Prostate gland (tissue), 2 donors: ENCODE results near the gene SNRNP40. TPM values are rescaled to one million over a fixed set of nuclear protein-coding genes. Genes with fewer than 3 reads are reported as not detected.
A peak's percentile ranks its signal among the peaks of the same experiment; 100 is the strongest.

Experiments
- DNase-seq: peaks from one replicate; pipeline ENCODE4 v3.0.0-alpha.2; 2019; ENCODE audit warnings: low spot score
- H3K27ac ChIP-seq, 2 donors: fragments of 200-600 bp; sonication (generic); 2 replicates each; pipeline ENCODE4 v1.5.1; 2017 to 2019
- H3K27me3 ChIP-seq: fragments of 200-600 bp; sonication (generic); replicated peaks from 2 replicates; pipeline ENCODE4 v1.5.1; 2019; ENCODE audit not compliant: insufficient read depth
- H3K36me3 ChIP-seq, 2 donors: fragments of 200-600 bp; sonication (generic); 1 replicate in 1 of 2; 2 replicates in 1 of 2; pipeline versions ENCODE4 v1.5.1 to v1.8.1; 2017 to 2019
- H3K4me1 ChIP-seq: fragments of 200-600 bp; sonication (generic); replicated peaks from 2 replicates; pipeline ENCODE4 v1.5.1; 2019
- H3K4me3 ChIP-seq, 2 donors: fragments of 200-600 bp; sonication (generic); 2 replicates each; pipeline ENCODE4 v1.5.1; 2017 to 2019
- H3K9me3 ChIP-seq: fragments of 200-600 bp; sonication (generic); 2 replicates; pipeline ENCODE4 v1.5.1; 2017
- CTCF ChIP-seq, 4 experiments: fragments of 200-600 bp in 2 of 4; fragments of 450-650 bp in 2 of 4; sonication (generic) in 2 of 4; IDR thresholded peaks; 1 replicate in 3 of 4; 2 replicates in 1 of 4; pipeline ENCODE4 v1.5.1; 2016 to 2019; ENCODE audit warnings: antibody characterized with exemption in 4 of 4, mild to moderate bottlenecking in 2 of 4, moderate library complexity in 2 of 4
- POLR2A ChIP-seq: fragments of 450-650 bp; IDR thresholded peaks from one replicate; pipeline ENCODE4 v1.6.1; 2016; ENCODE audit warnings: antibody characterized with exemption, mild to moderate bottlenecking
- POLR2AphosphoS5 ChIP-seq: sonication (generic); formaldehyde crosslinking; IDR thresholded peaks from one replicate; pipeline ENCODE4 v1.6.1; 2017; ENCODE audit warnings: antibody characterized with exemption
- WGBS: methylation state at CpG from one replicate; pipeline ENCODE4 v1.1.5; 2018; 5-methylcytosine and 5-hydroxymethylcytosine counted together
- intact Hi-C: fragments of 100-400 bp; cut with DNase I; formaldehyde crosslinking; loops from one replicate; pipeline ENCODE4 v1.14.2; 2022
- total RNA-seq, 2 donors: library from RNA; depleted of rRNA; stranded (reverse); fragments of >200 nt; gene quantifications; one replicate each; pipeline ENCODE4 v1.1.0, GENCODE V29; 2016

Gene SNRNP40
- total RNA-seq, 2 donors from 2014 or later, result 58.7 to 65.4 TPM

GRCh38 chr1:31258581-31258980 lies 38.0 kb downstream of the SNRNP40 start:
- H3K4me3 ChIP-seq, result no peak overlapping the region
- H3K4me1 ChIP-seq, result peaks cover 4% of the 10 kb centered on the region
- peaks cover 0 to 3% of the 10 kb centered on the region in 2 donors for H3K36me3 ChIP-seq
- no peaks in the 10 kb centered on the region for H3K27me3 ChIP-seq
- DNase-seq, result peak; percentile 32
- WGBS, result 38% methylated on average over 1 of the region's 1 CpG
- no peaks in the 10 kb centered on the region for H3K9me3 ChIP-seq
- TF ChIP-seq CTCF (IDR thresholded peaks at IDR 0.05), result no peak
- no peak for TF ChIP-seq POLR2A
- peak; percentile 86 for TF ChIP-seq POLR2AphosphoS5
- H3K27ac ChIP-seq, result no peak overlapping the region
- intact Hi-C loops, result no loop called here

- no peaks in the 10 kb centered on the region for H3K27me3 ChIP-seq
- intact Hi-C loops, result no loop called here
- peaks cover 0 to 3% of the 10 kb centered on the region in 2 donors for H3K36me3 ChIP-seq
- no peaks in the 10 kb centered on the region for H3K9me3 ChIP-seq
- H3K4me1 ChIP-seq, result peaks cover 4% of the 10 kb centered on the region
- TF ChIP-seq CTCF (IDR thresholded peaks at IDR 0.05) (no peak), POLR2AphosphoS5 (no peak), POLR2A (no peak)
- WGBS, result 91% methylated on average over 1 of the region's 1 CpG
- H3K4me3 ChIP-seq, result no peak overlapping the region
- H3K27ac ChIP-seq, result no peak overlapping the region
- DNase-seq, result no peak
These were observed 39.4 kb downstream of the SNRNP40 start for GRCh38 chr1:31257213-31257612.

GRCh38 chr1:31249854-31250253 lies 46.7 kb downstream of the SNRNP40 start:
- no peaks in the 10 kb centered on the region for H3K9me3 ChIP-seq
- H3K36me3 ChIP-seq, result no peaks in the 10 kb centered on the region
- no peak for TF ChIP-seq POLR2AphosphoS5
- 89% methylated on average over 3 of the region's 3 CpGs for WGBS
- H3K4me3 ChIP-seq, result no peak overlapping the region
- H3K27me3 ChIP-seq, result no peaks in the 10 kb centered on the region
- intact Hi-C loops, result no loop called here
- H3K27ac ChIP-seq, result no peak overlapping the region
- no peaks in the 10 kb centered on the region for H3K4me1 ChIP-seq
- no peak for DNase-seq

- no peak for TF ChIP-seq CTCF (IDR thresholded peaks at IDR 0.05)
- no peak for TF ChIP-seq POLR2AphosphoS5
These were observed 48.3 kb downstream of the SNRNP40 start for GRCh38 chr1:31248276-31248675.

GRCh38 chr1:31244326-31244725 lies 52.3 kb downstream of the SNRNP40 start:
- WGBS, result 89% methylated on average over 4 of the region's 4 CpGs
- DNase-seq, result no peak
- H3K4me3 ChIP-seq, result no peak overlapping the region
- H3K27me3 ChIP-seq, result no peaks in the 10 kb centered on the region
- no peaks in the 10 kb centered on the region for H3K4me1 ChIP-seq
- no peak overlapping the region for H3K27ac ChIP-seq
- no peak for TF ChIP-seq CTCF (IDR thresholded peaks at IDR 0.05)
- TF ChIP-seq POLR2A, result no peak
- TF ChIP-seq POLR2AphosphoS5, result no peak
- H3K9me3 ChIP-seq, result no peaks in the 10 kb centered on the region
- H3K36me3 ChIP-seq, result no peaks in the 10 kb centered on the region
- intact Hi-C loops, result no loop called here

More at GRCh38 chr1:31248276-31248675, 48.3 kb downstream of the SNRNP40 start:
- H3K4me1 ChIP-seq, result no peaks in the 10 kb centered on the region
- H3K27ac ChIP-seq, result no peak overlapping the region
- H3K4me3 ChIP-seq, result no peak overlapping the region
- H3K27me3 ChIP-seq, result no peaks in the 10 kb centered on the region
- H3K36me3 ChIP-seq, result no peaks in the 10 kb centered on the region
- intact Hi-C loops, result no loop called here
- no peak for DNase-seq
- WGBS, result 100% methylated on average over 4 of the region's 4 CpGs
- H3K9me3 ChIP-seq, result no peaks in the 10 kb centered on the region
